PFSK-1 (cell line): ENCODE results near the gene ULK4.

ENCODE experiments used
- FOXP2 ChIP-seq: optimal IDR thresholded peaks from 2 replicates; pipeline ENCODE3; 2011; ENCODE audit warnings: borderline replicate concordance, control low read depth, inconsistent platforms; ENCODE audit not compliant: insufficient read depth; ENCODE audit errors: extremely low read length, extremely low read depth
- POLR2AphosphoS5 ChIP-seq: IDR thresholded peaks from 2 replicates; pipeline ENCODE4 v1.6.1; 2012; ENCODE audit warnings: low read depth, mild to moderate bottlenecking, control low read depth, low read length, moderate library complexity
- REST ChIP-seq, 2 experiments: IDR thresholded peaks; 2 replicates each; pipeline versions ENCODE4 v1.6.1 to v1.8.0; 2011 to 2012; ENCODE audit warnings: low read depth in 2 of 2, low read length in 2 of 2, control low read depth in 1 of 2, inconsistent platforms in 1 of 2, mild to moderate bottlenecking in 1 of 2, moderate library complexity in 1 of 2; ENCODE audit not compliant: insufficient read depth in 1 of 2
- SIN3A ChIP-seq: IDR thresholded peaks from 2 replicates; pipeline ENCODE4 v1.6.1; 2012; ENCODE audit warnings: mild to moderate bottlenecking, low read length, moderate library complexity, borderline replicate concordance; ENCODE audit not compliant: insufficient read depth
- TAF1 ChIP-seq: IDR thresholded peaks from 2 replicates; pipeline ENCODE4 v1.6.1; 2012; ENCODE audit warnings: low read length, control low read depth, borderline replicate concordance; ENCODE audit not compliant: insufficient read depth

- TF ChIP-seq POLR2AphosphoS5 (no peak), SIN3A (no peak), REST (IDR thresholded peaks at IDR 0.05; ENCODE audit: insufficient read depth in 1 of 2, low read depth in 2 of 2, low read length in 2 of 2) (no peak), TAF1 (no peak), FOXP2 (no peak)
Observed at GRCh38 chr3:41972802-41973201, 10.9 kb upstream of the ULK4 start.
